H4 (cell line): ENCODE measurements around the gene CCL26. TPM values are rescaled to one million over a fixed set of nuclear protein-coding genes. Genes with fewer than 3 reads are reported as not detected.

ENCODE experiments used
- DNase-seq: peaks from one replicate; pipeline ENCODE4 v3.0.0-alpha.2; 2015; ENCODE audit warnings: low spot score
- total RNA-seq: library from RNA; depleted of rRNA; stranded (reverse); fragments of >200 nt; shearing (Covaris generic); gene quantifications from 2 replicates; pipeline ENCODE4 v1.2.3, GENCODE V29; 2014; rRNA removed

The CCL26 gene
- total RNA-seq = 18.3 and 20.7 TPM in 2 replicates

- peak; percentile 89 for DNase-seq
These were observed at the start of gene CCL26 for GRCh38 chr7:75772081-75773077. CCL26 (minus strand) TSS chr7:75772211; CDS start chr7:75772176, 35 bp downstream.

- DNase-seq = no peak
These were observed 48.7 kb upstream of the CCL26 start for GRCh38 chr7:75820688-75821087.

GRCh38 chr7:75819711-75820110, 47.7 kb upstream of the CCL26 start:
- no peak for DNase-seq

GRCh38 chr7:75818472-75818871, 46.5 kb upstream of the CCL26 start:
- no peak for DNase-seq

- no peak for DNase-seq
These were observed 45.1 kb upstream of the CCL26 start for GRCh38 chr7:75817116-75817515.

GRCh38 chr7:75815418-75816064, 43.5 kb upstream of the CCL26 start:
- no peak for DNase-seq

- no peak for DNase-seq
These were observed 42.5 kb upstream of the CCL26 start for GRCh38 chr7:75814407-75814947.

GRCh38 chr7:75813781-75814236, 41.8 kb upstream of the CCL26 start, which contains the start of gene CCL24:
CCL24 (minus strand) TSS chr7:75813806; CDS start chr7:75813715, 91 bp downstream.
- DNase-seq = no peak

GRCh38 chr7:75813084-75813483, 41.1 kb upstream of the CCL26 start:
- no peak for DNase-seq

GRCh38 chr7:75811894-75812678, 40.1 kb upstream of the CCL26 start:
- DNase-seq = no peak

GRCh38 chr7:75809396-75809795, 37.4 kb upstream of the CCL26 start:
- DNase-seq = no peak

- no peak for DNase-seq
These were observed 36.1 kb upstream of the CCL26 start for GRCh38 chr7:75808106-75808505.

- DNase-seq = no peak
These were observed 35.4 kb upstream of the CCL26 start for GRCh38 chr7:75807452-75807851.

GRCh38 chr7:75806560-75807307, 34.7 kb upstream of the CCL26 start:
- DNase-seq = no peak

- no peak for DNase-seq
These were observed 32.7 kb upstream of the CCL26 start for GRCh38 chr7:75804705-75805104.

GRCh38 chr7:75804004-75804403, 32.0 kb upstream of the CCL26 start:
- no peak for DNase-seq

GRCh38 chr7:75802552-75802821, 30.5 kb upstream of the CCL26 start:
- no peak for DNase-seq

GRCh38 chr7:75798770-75799169, 26.8 kb upstream of the CCL26 start:
- no peak for DNase-seq

GRCh38 chr7:75796420-75796819, 24.4 kb upstream of the CCL26 start:
- no peak for DNase-seq

GRCh38 chr7:75795831-75796285, 23.8 kb upstream of the CCL26 start:
- no peak for DNase-seq

- DNase-seq = no peak
These were observed 21.7 kb upstream of the CCL26 start for GRCh38 chr7:75793676-75794075.
